ENCODE measurements around the gene CCER1.

Gene CCER1

GRCh38 chr12:90909069-90909770 lies 45.8 kb downstream of the CCER1 start:
- TF ChIP-seq CTCF (IDR thresholded peaks at IDR 0.05; ENCODE audit: low read depth, low read length, poor library complexity, severe bottlenecking), result peak; percentile 69
- TF ChIP-seq EZH2phosphoT487 (IDR thresholded peaks at IDR 0.05; ENCODE audit: borderline replicate concordance, low read length), result no peak
- H3K4me3 ChIP-seq (ENCODE audit: low read length), result no peak overlapping the region

GRCh38 chr12:90908465-90908864 lies 46.5 kb downstream of the CCER1 start:
- no peaks in the 10 kb centered on the region for H3K9me2 ChIP-seq (replicated peaks; ENCODE audit: control insufficient read depth, low read length)
- no peak overlapping the region for H3K4me2 ChIP-seq (ENCODE audit: low read length)
- no peaks in the 10 kb centered on the region for H3F3A ChIP-seq (ENCODE audit: control insufficient read depth, insufficient read depth)
- no peaks in the 10 kb centered on the region for H3K9me3 ChIP-seq (ENCODE audit: control insufficient read depth, insufficient read depth, low read length)
- no peaks in the 10 kb centered on the region for H3K36me3 ChIP-seq (ENCODE audit: control insufficient read depth, low read length)
- H3K27me3 ChIP-seq (ENCODE audit: control insufficient read depth, low read length), result no peaks in the 10 kb centered on the region
- TF ChIP-seq EZH2phosphoT487 (IDR thresholded peaks at IDR 0.05; ENCODE audit: borderline replicate concordance, low read length) (no peak), CTCF (IDR thresholded peaks at IDR 0.05; ENCODE audit: low read depth, low read length, poor library complexity, severe bottlenecking) (no peak)
- H4K20me1 ChIP-seq (ENCODE audit: control insufficient read depth, insufficient read depth, low read depth, low read length), result no peaks in the 10 kb centered on the region
- no peaks in the 10 kb centered on the region for H3K4me1 ChIP-seq (ENCODE audit: control insufficient read depth, low read length)
- H3K4me3 ChIP-seq (ENCODE audit: low read length), result no peak overlapping the region
- no peak overlapping the region for H3K27ac ChIP-seq (ENCODE audit: low read depth, low read length)
- H3K79me2 ChIP-seq (ENCODE audit: control insufficient read depth, low read length), result no peaks in the 10 kb centered on the region

More at GRCh38 chr12:90909069-90909770, 45.8 kb downstream of the CCER1 start:
- no peaks in the 10 kb centered on the region for H3K79me2 ChIP-seq (ENCODE audit: control insufficient read depth, low read length)
- H3K9me3 ChIP-seq (ENCODE audit: control insufficient read depth, insufficient read depth, low read length), result no peaks in the 10 kb centered on the region
- H3K27ac ChIP-seq (ENCODE audit: low read depth, low read length), result no peak overlapping the region
- no peaks in the 10 kb centered on the region for H3K9me2 ChIP-seq (replicated peaks; ENCODE audit: control insufficient read depth, low read length)
- H4K20me1 ChIP-seq (ENCODE audit: control insufficient read depth, insufficient read depth, low read depth, low read length), result no peaks in the 10 kb centered on the region
- no peaks in the 10 kb centered on the region for H3F3A ChIP-seq (ENCODE audit: control insufficient read depth, insufficient read depth)
- no peak overlapping the region for H3K4me2 ChIP-seq (ENCODE audit: low read length)
- H3K27me3 ChIP-seq (ENCODE audit: control insufficient read depth, low read length), result no peaks in the 10 kb centered on the region
- H3K4me1 ChIP-seq (ENCODE audit: control insufficient read depth, low read length), result no peaks in the 10 kb centered on the region
- no peaks in the 10 kb centered on the region for H3K36me3 ChIP-seq (ENCODE audit: control insufficient read depth, low read length)

GRCh38 chr12:90905691-90906370 lies 49.1 kb downstream of the CCER1 start:
- Histone ChIP-seq H3K9me2 (replicated peaks; ENCODE audit: control insufficient read depth, low read length) (no peaks in the 10 kb centered on the region), H3K79me2 (ENCODE audit: control insufficient read depth, low read length) (no peaks in the 10 kb centered on the region), H3F3A (ENCODE audit: control insufficient read depth, insufficient read depth) (no peaks in the 10 kb centered on the region), H4K20me1 (ENCODE audit: control insufficient read depth, insufficient read depth, low read depth, low read length) (no peaks in the 10 kb centered on the region), H3K36me3 (ENCODE audit: control insufficient read depth, low read length) (no peaks in the 10 kb centered on the region), H3K4me3 (ENCODE audit: low read length) (no peak overlapping the region), H3K9me3 (ENCODE audit: control insufficient read depth, insufficient read depth, low read length) (no peaks in the 10 kb centered on the region), H3K27ac (ENCODE audit: low read depth, low read length) (no peak overlapping the region), H3K27me3 (ENCODE audit: control insufficient read depth, low read length) (no peaks in the 10 kb centered on the region), H3K4me2 (ENCODE audit: low read length) (no peak overlapping the region), H3K4me1 (ENCODE audit: control insufficient read depth, low read length) (no peaks in the 10 kb centered on the region)
- TF ChIP-seq CTCF (IDR thresholded peaks at IDR 0.05; ENCODE audit: low read depth, low read length, poor library complexity, severe bottlenecking), result no peak
- no peak for TF ChIP-seq EZH2phosphoT487 (IDR thresholded peaks at IDR 0.05; ENCODE audit: borderline replicate concordance, low read length)
